MM.1S (cell line): ENCODE results near the gene MORC4.
"Not testable (repeated sequence)": the region's sequence is repeated elsewhere in the genome, so short reads cannot be mapped to it uniquely, and the experiment has no call there.

ENCODE experiments used
- DNase-seq: peaks from one replicate; pipeline ENCODE4 v3.0.0-alpha.2; 2015
- H2AFZ ChIP-seq: fragments of 300-600 bp; sonication (generic); 2 replicates; pipeline ENCODE4 v1.6.0; 2016; ENCODE audit warnings: antibody characterized with exemption, low read length
- H3F3A ChIP-seq: fragments of 300-600 bp; sonication (generic); 2 replicates; pipeline ENCODE4 v1.6.1; 2016; ENCODE audit warnings: mild to moderate bottlenecking, antibody characterized with exemption, low read length, moderate library complexity, mixed read lengths; ENCODE audit not compliant: insufficient read depth
- H3K27ac ChIP-seq: fragments of 300-600 bp; sonication (generic); 2 replicates; pipeline ENCODE4 v1.5.1; 2016; ENCODE audit warnings: mild to moderate bottlenecking, low read length
- H3K27me3 ChIP-seq: fragments of 300-600 bp; sonication (generic); replicated peaks from 2 replicates; pipeline ENCODE4 v1.6.0; 2016; ENCODE audit warnings: low read length; ENCODE audit not compliant: insufficient read depth
- H3K36me3 ChIP-seq: fragments of 300-600 bp; sonication (generic); replicated peaks from 2 replicates; pipeline ENCODE4 v1.6.1; 2016; ENCODE audit warnings: mild to moderate bottlenecking, low read length, mixed read lengths; ENCODE audit not compliant: insufficient read depth
- H3K4me1 ChIP-seq: fragments of 300-600 bp; sonication (generic); 2 replicates; pipeline ENCODE4 v1.6.1; 2016; ENCODE audit warnings: low read length, mixed read lengths
- H3K4me2 ChIP-seq: fragments of 300-600 bp; sonication (generic); 2 replicates; pipeline ENCODE4 v1.6.0; 2016; ENCODE audit warnings: low read depth, low read length
- H3K4me3 ChIP-seq: fragments of 300-600 bp; sonication (generic); 2 replicates; pipeline ENCODE4 v1.5.1; 2016; ENCODE audit warnings: low read length, mixed read lengths
- H3K79me2 ChIP-seq: fragments of 300-600 bp; sonication (generic); 2 replicates; pipeline ENCODE4 v1.6.1; 2016; ENCODE audit warnings: mixed run types, low read length, mixed read lengths
- H3K9ac ChIP-seq: fragments of 300-600 bp; sonication (generic); 2 replicates; pipeline ENCODE4 v1.6.1; 2016; ENCODE audit warnings: low read length, mixed read lengths
- H3K9me2 ChIP-seq: fragments of 300-600 bp; sonication (generic); replicated peaks from 2 replicates; pipeline ENCODE4 v1.6.1; 2016; ENCODE audit warnings: mild to moderate bottlenecking, low read length, mixed read lengths; ENCODE audit not compliant: insufficient read depth
- H3K9me3 ChIP-seq: fragments of 300-600 bp; sonication (generic); replicated peaks from 2 replicates; pipeline ENCODE4 v1.6.1; 2016; ENCODE audit warnings: mild to moderate bottlenecking, low read length, mixed read lengths; ENCODE audit not compliant: insufficient read depth
- H4K20me1 ChIP-seq: fragments of 300-600 bp; sonication (generic); 2 replicates; pipeline ENCODE4 v1.6.1; 2016; ENCODE audit warnings: mild to moderate bottlenecking, low read length, moderate library complexity, mixed read lengths; ENCODE audit not compliant: insufficient read depth
- EZH2 ChIP-seq: fragments of 300-600 bp; sonication (generic); optimal IDR thresholded peaks from 2 replicates; pipeline ENCODE3; 2017; ENCODE audit warnings: low read depth, mild to moderate bottlenecking, antibody characterized with exemption, low read length, mixed read lengths
- EZH2phosphoT487 ChIP-seq: fragments of 300-600 bp; sonication (generic); IDR thresholded peaks from 2 replicates; pipeline ENCODE4 v1.6.1; 2018; ENCODE audit warnings: antibody characterized with exemption, low read length
- TF ChIP-seq, protein P1 (sequence below): fragments of 300-600 bp; sonication (generic); IDR thresholded peaks from 2 replicates; pipeline ENCODE4 v1.5.1; 2016; ENCODE audit warnings: antibody characterized with exemption, low read length, mixed read lengths

Gene MORC4

DNA sequence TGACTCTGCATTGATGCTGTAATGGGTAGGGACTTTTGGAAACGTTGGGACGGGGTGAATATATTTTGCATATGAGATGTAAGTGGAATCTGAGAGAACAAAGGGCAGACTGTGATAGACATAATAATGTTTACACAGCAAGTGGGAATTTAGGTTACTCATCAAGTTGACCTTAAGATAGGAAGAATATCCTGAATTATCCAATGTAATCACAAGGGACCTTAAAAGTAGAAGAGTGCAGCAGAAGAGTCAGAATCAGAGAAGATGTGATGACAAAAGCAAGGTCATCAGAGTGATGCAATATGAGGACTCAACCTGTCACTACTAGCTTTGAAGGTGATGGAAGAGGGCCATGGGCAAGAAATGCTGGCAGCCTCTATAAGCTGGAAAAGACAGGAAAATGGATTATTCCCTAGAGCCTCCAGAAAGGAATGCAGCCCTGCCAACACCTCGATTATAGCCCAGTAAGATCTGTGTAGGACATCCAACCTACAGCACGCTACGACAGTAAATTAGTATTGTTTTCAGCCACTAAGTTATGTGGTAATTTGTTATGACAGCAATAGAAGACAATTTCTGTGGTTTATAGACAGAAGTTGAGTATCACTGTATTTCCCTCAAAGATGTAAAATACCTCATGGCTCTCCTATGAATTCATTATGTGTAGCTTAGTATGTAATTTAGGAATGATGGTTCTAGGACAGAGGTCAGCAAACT is 26.4 kb downstream of the MORC4 start:
- Histone ChIP-seq H3K4me2 (no peak overlapping the region), H3K4me1 (no peaks in the 10 kb centered on the region), H3K36me3 (no peaks in the 10 kb centered on the region), H3K9me2 (no peaks in the 10 kb centered on the region), H4K20me1 (no peaks in the 10 kb centered on the region), H2AFZ (no peak overlapping the region), H3K27me3 (no peaks in the 10 kb centered on the region), H3K4me3 (no peak overlapping the region), H3K79me2 (no peaks in the 10 kb centered on the region), H3K9ac (no peak overlapping the region), H3F3A (no peaks in the 10 kb centered on the region), H3K27ac (no peak overlapping the region), H3K9me3 (no peaks in the 10 kb centered on the region)
- DNase-seq = no peak
- TF ChIP-seq EZH2 = no peak
- TF ChIP-seq, protein P1, sequence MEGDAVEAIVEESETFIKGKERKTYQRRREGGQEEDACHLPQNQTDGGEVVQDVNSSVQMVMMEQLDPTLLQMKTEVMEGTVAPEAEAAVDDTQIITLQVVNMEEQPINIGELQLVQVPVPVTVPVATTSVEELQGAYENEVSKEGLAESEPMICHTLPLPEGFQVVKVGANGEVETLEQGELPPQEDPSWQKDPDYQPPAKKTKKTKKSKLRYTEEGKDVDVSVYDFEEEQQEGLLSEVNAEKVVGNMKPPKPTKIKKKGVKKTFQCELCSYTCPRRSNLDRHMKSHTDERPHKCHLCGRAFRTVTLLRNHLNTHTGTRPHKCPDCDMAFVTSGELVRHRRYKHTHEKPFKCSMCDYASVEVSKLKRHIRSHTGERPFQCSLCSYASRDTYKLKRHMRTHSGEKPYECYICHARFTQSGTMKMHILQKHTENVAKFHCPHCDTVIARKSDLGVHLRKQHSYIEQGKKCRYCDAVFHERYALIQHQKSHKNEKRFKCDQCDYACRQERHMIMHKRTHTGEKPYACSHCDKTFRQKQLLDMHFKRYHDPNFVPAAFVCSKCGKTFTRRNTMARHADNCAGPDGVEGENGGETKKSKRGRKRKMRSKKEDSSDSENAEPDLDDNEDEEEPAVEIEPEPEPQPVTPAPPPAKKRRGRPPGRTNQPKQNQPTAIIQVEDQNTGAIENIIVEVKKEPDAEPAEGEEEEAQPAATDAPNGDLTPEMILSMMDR = no peak
- no peak for TF ChIP-seq EZH2phosphoT487

DNA sequence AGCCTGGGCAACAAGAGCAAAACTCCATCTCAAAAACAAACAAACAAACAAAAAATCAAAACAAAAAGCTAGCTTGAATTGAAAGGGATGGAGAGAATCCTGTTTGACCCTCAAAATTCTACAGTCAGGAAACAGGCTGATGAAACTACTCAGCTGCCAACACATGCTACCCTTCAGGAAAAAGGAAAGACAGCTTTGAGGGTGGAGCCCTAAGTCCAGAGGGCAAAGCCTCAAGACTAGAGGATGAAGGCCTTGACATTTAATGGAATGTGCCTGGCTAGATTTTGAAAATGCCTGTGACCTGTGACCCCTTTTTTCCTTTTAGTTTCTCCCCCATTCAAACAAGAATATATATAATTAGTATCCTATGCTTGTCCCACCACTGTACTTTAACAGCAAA is 27.1 kb downstream of the MORC4 start:
- H3K79me2 ChIP-seq = no peaks in the 10 kb centered on the region
- no peaks in the 10 kb centered on the region for H3K36me3 ChIP-seq
- TF ChIP-seq EZH2phosphoT487 = no peak
- TF ChIP-seq EZH2 = no peak
- TF ChIP-seq, protein P1 = no peak
- H3F3A ChIP-seq = no peaks in the 10 kb centered on the region
- H3K9ac ChIP-seq = no peak overlapping the region
- H2AFZ ChIP-seq = no peak overlapping the region
- no peak overlapping the region for H3K4me3 ChIP-seq
- no peaks in the 10 kb centered on the region for H3K27me3 ChIP-seq
- H3K9me2 ChIP-seq = no peaks in the 10 kb centered on the region
- no peaks in the 10 kb centered on the region for H3K4me1 ChIP-seq
- H3K4me2 ChIP-seq = no peak overlapping the region
- no peak for DNase-seq
- H4K20me1 ChIP-seq = no peaks in the 10 kb centered on the region
- no peak overlapping the region for H3K27ac ChIP-seq
- no peaks in the 10 kb centered on the region for H3K9me3 ChIP-seq

DNA sequence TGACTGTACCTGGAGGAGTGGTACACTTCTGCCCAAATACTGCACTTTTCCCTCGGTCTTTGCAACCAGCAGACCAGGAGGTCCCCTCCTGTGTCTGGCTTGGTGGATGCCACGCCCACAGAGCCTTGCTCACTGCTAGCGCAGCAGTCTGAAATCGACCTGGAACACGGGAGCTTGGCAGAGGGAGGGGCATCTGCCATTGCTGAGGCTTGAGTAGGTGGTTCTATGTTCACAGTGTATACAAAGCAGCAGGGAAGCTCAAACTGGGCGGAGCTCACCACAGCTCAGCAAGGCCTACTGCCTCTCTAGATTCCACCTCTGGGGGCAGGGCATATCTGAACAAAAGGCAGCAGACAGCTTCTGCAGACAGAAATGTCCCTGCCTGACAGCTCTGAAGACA is 33.5 kb downstream of the MORC4 start:
- not testable (repeated sequence) for H3F3A ChIP-seq, H3K9me2 ChIP-seq, H3K4me3 ChIP-seq, H3K4me1 ChIP-seq, H2AFZ ChIP-seq, H3K4me2 ChIP-seq, H3K9ac ChIP-seq, H3K36me3 ChIP-seq, H4K20me1 ChIP-seq, H3K27me3 ChIP-seq, H3K79me2 ChIP-seq, H3K9me3 ChIP-seq, H3K27ac ChIP-seq
- DNase-seq = peak; percentile 60

DNA sequence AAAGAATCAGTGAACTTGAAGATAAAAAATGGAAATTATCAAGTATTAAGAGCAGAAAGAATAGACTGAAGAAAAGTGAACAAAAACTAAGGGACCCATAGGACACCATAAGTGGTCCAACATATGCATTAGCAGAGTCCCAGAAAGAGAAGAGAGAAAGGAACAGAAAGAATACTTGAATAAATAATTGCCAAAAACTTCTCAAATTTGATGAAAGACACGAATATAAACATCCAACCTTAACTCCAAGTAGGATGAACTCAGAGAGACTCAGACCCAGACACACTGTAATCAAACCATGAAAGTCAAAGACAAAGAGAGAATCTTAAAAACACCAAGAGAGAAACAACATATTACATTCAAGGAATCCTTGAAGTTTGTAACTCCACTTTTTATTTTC is 35.7 kb downstream of the MORC4 start:
- TF ChIP-seq, protein P1 = no peak
- TF ChIP-seq EZH2phosphoT487 (no peak), EZH2 (no peak)
- no peaks in the 10 kb centered on the region for H3K9me3 ChIP-seq
- no peak overlapping the region for H3K27ac ChIP-seq
- H3K79me2 ChIP-seq = no peaks in the 10 kb centered on the region
- no peaks in the 10 kb centered on the region for H3F3A ChIP-seq
- H2AFZ ChIP-seq = no peak overlapping the region
- no peaks in the 10 kb centered on the region for H3K27me3 ChIP-seq
- no peaks in the 10 kb centered on the region for H3K4me1 ChIP-seq
- no peaks in the 10 kb centered on the region for H3K9me2 ChIP-seq
- H3K4me2 ChIP-seq = no peak overlapping the region
- H4K20me1 ChIP-seq = no peaks in the 10 kb centered on the region
- H3K4me3 ChIP-seq = no peak overlapping the region
- H3K9ac ChIP-seq = no peak overlapping the region
- no peak for DNase-seq
- H3K36me3 ChIP-seq = no peaks in the 10 kb centered on the region
